ENCODE measurements around the gene TRAIP.

Gene TRAIP

DNA sequence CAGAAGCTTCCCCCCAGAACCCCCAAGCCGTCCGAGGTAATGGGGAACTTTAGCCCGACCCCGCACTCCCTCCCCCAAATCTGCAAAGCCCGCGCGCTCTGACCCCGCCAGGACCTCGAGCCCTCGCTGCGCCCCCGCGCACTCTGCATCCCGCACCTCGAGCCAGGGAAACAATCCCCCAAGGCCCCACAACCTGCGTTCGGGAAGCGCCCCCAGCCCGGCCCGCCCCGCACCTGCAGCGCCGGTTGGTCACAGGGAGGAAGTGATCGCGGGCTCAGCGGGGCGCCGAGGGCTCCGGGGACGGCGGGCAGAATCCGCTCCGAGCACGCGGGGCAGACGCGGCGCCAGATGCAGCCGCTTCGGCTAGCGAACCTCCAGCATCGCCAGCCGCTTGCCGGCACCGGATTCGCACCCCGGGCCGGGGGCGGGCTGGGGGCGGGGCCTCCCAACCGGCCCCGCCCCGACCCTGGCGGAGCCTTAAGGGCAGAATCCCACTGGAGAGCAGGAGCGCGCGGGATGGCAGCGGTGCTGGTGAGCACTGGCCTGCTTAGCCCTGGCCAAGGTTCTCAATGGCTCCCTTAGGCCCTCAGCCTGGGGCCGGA lies 13.3 kb upstream of the TRAIP start, which contains the start of gene CAMKV:
CAMKV (minus strand) TSS at position 382 of the 602 bp plus-strand sequence. CDS start 7,518 bp downstream, outside the sequence.
- Histone ChIP-seq H3K9ac (ENCODE audit: low read length) (no peak within 1 kb of the TSS), H3K4me3 (ENCODE audit: low read length) (no peak within 1 kb of the TSS), H3K36me3 (ENCODE audit: control insufficient read depth, insufficient read depth, low read length) (no peaks in the 10 kb centered on the region), H3K27me3 (ENCODE audit: control insufficient read depth, insufficient read depth, low read length) (peaks cover 51% of the 10 kb centered on the region), H3K4me1 (ENCODE audit: control insufficient read depth, insufficient read depth, low read length) (peaks cover 23% of the 10 kb centered on the region), H3K9me3 (ENCODE audit: control insufficient read depth, low read length) (no peaks in the 10 kb centered on the region)

DNA sequence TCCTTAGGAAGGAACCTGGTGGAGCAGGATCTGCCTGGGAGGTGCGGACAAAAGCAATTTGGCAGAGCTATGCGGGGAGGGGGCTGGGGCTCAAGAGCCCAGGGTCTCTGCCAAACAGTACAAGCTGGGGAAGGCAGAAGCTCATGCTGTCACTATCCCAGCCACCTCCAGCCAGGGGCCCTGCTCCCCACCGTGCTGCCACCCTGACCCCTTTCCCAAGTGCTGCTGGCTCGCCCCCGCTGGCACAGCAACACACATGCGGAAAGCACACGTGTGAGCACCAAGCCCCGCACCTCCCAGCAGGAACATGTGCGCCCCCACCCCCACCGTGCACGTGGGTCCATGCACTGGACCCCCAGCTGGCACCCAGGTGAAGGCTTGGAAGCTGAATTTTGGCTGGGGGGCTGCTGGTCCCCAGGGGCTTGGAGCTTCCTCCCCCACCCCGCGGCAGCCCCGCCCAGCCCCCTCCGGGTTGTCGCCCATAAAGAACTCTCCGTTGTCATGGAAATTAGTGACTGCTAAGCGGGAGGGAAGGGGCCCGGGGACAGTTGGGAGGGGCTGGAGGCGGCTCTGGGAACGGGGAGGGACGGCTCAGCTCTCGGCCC lies 12.6 kb upstream of the TRAIP start:
- Histone ChIP-seq H3K36me3 (ENCODE audit: control insufficient read depth, insufficient read depth, low read length) (no peaks in the 10 kb centered on the region), H3K4me3 (ENCODE audit: low read length) (no peak overlapping the region), H3K27me3 (ENCODE audit: control insufficient read depth, insufficient read depth, low read length) (peaks cover 57% of the 10 kb centered on the region), H3K4me1 (ENCODE audit: control insufficient read depth, insufficient read depth, low read length) (peaks cover 16% of the 10 kb centered on the region), H3K9me3 (ENCODE audit: control insufficient read depth, low read length) (no peaks in the 10 kb centered on the region), H3K9ac (ENCODE audit: low read length) (no peak overlapping the region)

DNA sequence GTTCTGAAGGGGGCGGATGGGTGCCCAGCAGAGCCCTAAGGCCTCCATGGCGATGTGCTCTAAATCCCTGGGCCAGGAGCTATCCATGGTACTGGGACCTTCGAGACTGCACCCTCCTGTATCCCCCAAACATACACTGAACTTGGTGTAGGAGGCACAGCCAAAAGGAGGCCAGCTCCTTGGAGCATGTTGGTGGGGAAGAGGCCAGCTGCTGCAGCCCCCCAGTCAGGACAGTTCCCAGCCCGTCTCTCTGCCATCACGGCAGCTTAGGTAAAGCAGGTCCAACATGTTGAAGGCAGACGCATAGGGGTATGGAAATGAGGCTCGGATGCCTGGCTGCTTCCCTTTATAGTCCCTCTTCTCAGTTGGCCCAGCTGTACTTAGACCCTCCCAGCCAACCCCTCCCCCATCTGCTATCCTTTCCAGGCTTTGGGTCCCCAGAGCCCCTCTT lies 11.5 kb upstream of the TRAIP start:
- Histone ChIP-seq H3K4me1 (ENCODE audit: control insufficient read depth, insufficient read depth, low read length) (peaks cover 6% of the 10 kb centered on the region), H3K4me3 (ENCODE audit: low read length) (no peak overlapping the region), H3K36me3 (ENCODE audit: control insufficient read depth, insufficient read depth, low read length) (no peaks in the 10 kb centered on the region), H3K27me3 (ENCODE audit: control insufficient read depth, insufficient read depth, low read length) (peaks cover 60% of the 10 kb centered on the region), H3K9ac (ENCODE audit: low read length) (no peak overlapping the region), H3K9me3 (ENCODE audit: control insufficient read depth, low read length) (no peaks in the 10 kb centered on the region)

DNA sequence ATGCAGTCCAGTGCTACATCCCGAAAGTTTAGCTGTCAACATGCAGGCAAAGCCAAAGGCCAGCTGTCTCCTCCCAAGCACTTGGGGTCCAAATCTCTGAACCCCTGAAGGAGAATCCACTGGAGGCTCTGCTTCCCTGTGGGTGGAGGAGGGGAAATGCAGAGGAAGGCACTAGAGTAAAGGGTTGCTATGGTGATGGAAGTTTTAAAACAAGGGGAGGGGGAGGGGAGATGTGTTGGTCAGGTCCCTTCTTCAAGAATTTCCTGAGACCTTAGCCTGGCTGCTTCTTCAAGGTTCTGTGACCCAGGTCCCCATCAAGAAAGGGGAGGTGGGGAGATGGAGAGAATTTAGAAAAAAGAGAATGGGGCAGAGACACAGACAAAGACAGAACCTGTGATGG lies 11.0 kb upstream of the TRAIP start:
- Histone ChIP-seq H3K9me3 (ENCODE audit: control insufficient read depth, low read length) (no peaks in the 10 kb centered on the region), H3K36me3 (ENCODE audit: control insufficient read depth, insufficient read depth, low read length) (no peaks in the 10 kb centered on the region), H3K27me3 (ENCODE audit: control insufficient read depth, insufficient read depth, low read length) (peaks cover 65% of the 10 kb centered on the region), H3K9ac (ENCODE audit: low read length) (no peak overlapping the region), H3K4me3 (ENCODE audit: low read length) (no peak overlapping the region), H3K4me1 (ENCODE audit: control insufficient read depth, insufficient read depth, low read length) (peaks cover under 1% of the 10 kb centered on the region)

DNA sequence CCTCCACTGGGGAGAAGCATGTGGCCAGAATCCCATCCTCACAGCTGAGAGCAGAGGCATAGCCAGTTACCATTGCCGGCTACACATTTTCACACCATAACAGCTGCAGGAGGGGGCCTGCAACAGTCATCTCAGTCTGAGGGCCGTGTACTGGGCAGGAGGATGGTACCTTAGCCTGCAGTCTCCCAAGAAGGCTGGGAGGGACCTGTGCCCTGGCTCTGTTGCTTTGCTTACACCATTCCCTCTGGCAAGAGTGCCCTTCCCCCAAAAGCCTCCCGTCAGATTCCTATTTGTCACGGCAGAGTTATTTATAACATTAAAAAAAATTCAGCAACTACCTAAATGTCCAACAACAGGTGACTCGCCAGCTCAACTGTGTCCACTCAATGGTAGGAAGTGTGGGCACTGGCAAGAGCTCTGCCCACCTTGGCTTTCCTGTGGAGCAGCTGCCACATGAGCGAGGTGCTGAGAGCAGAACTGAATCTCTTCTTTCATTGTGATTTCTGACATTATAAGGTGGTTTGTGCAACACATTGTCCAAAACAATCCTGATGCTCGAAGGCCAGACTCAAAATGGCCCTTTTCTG lies 8.9 kb upstream of the TRAIP start:
- Histone ChIP-seq H3K4me3 (ENCODE audit: low read length) (no peak overlapping the region), H3K4me1 (ENCODE audit: control insufficient read depth, insufficient read depth, low read length) (no peaks in the 10 kb centered on the region), H3K27me3 (ENCODE audit: control insufficient read depth, insufficient read depth, low read length) (peaks cover 58% of the 10 kb centered on the region), H3K9me3 (ENCODE audit: control insufficient read depth, low read length) (no peaks in the 10 kb centered on the region), H3K36me3 (ENCODE audit: control insufficient read depth, insufficient read depth, low read length) (no peaks in the 10 kb centered on the region), H3K9ac (ENCODE audit: low read length) (no peak overlapping the region)

DNA sequence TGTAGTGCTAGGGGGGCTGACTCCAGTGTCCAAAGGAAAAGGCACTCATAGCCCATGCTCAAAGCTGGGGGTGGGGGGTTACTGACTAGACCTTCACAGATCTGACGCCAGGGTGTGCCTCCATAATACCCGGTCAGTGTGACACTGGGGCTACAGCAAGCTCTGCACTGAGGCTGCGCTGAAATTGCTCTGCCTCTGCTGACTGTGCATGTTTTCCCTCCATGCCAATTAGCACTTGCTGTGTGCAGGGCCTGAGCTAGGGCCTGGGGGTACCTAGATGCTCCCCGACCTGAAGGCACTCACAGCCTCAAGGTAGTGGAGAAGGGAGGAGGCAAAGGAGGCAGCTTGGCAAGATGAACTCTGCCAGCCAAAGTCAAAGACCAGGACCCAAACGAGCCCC lies 8.1 kb upstream of the TRAIP start:
- no peaks in the 10 kb centered on the region for H3K36me3 ChIP-seq (ENCODE audit: control insufficient read depth, insufficient read depth, low read length)
- peaks cover 50% of the 10 kb centered on the region for H3K27me3 ChIP-seq (ENCODE audit: control insufficient read depth, insufficient read depth, low read length)
- no peak overlapping the region for H3K9ac ChIP-seq (ENCODE audit: low read length)
- H3K9me3 ChIP-seq (ENCODE audit: control insufficient read depth, low read length) = no peaks in the 10 kb centered on the region
- no peak overlapping the region for H3K4me3 ChIP-seq (ENCODE audit: low read length)
- no peaks in the 10 kb centered on the region for H3K4me1 ChIP-seq (ENCODE audit: control insufficient read depth, insufficient read depth, low read length)

DNA sequence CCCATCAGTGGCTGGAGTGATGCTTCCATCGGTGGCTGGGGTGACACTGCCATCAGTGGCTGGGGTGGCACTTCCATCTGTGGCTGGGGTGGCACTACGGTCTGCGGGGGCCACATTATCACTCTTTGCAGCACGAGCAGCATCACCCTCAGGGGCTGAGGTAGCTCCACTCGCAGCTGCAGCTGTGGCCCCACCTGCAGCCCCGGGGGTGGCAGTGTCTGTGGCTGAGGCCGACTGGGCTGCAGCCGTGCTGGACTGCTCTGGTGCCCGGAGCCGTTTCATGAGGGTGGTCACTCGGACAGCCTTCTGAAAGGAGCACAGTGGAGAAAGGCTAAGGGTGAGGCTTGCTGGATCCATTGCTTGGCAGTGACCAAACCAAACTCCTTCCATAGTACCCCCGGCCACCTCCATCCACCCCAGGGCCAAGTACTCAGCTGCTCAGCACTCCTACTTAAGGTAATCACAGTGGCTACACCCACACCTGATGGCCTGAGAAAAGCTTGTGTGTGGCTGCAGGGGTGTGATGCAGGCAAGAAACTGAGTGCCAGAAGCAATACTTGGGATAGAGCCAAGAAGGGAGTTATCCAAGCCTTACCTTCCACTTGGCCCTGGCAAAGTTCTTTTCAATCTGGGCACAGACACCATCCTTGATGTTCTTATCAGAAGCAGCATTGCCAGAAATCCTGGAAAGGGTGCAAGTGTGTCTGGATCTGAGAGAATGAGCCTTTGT lies 3.4 kb upstream of the TRAIP start:
- Histone ChIP-seq H3K4me3 (ENCODE audit: low read length) (no peak overlapping the region), H3K27me3 (ENCODE audit: control insufficient read depth, insufficient read depth, low read length) (peaks cover 17% of the 10 kb centered on the region), H3K9ac (ENCODE audit: low read length) (no peak overlapping the region), H3K36me3 (ENCODE audit: control insufficient read depth, insufficient read depth, low read length) (no peaks in the 10 kb centered on the region), H3K4me1 (ENCODE audit: control insufficient read depth, insufficient read depth, low read length) (peaks cover 13% of the 10 kb centered on the region), H3K9me3 (ENCODE audit: control insufficient read depth, low read length) (no peaks in the 10 kb centered on the region)

DNA sequence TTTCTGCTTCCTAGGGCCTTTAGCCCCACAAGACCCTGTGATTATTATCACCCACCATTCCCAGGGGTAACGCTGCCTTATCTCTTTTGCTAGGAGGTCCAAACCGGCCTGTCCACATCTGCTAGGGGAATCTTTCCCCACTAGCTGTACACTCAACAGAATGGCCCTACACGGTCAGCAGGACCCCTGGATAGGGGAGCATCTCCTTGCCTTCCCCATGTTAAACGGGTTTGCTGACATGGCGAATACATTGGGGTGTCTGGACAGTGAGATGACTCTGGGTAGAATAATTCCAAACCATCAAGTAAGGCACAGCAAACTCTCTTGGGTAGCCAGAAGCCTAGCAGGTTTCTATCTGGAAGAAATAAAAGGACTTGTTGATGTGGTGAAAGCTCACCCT lies 702 bp downstream of the TRAIP start:
- Histone ChIP-seq H3K4me3 (ENCODE audit: low read length) (peak overlapping the region; percentile 61), H3K9me3 (ENCODE audit: control insufficient read depth, low read length) (no peaks in the 10 kb centered on the region), H3K9ac (ENCODE audit: low read length) (no peak overlapping the region), H3K4me1 (ENCODE audit: control insufficient read depth, insufficient read depth, low read length) (peaks cover 13% of the 10 kb centered on the region), H3K27me3 (ENCODE audit: control insufficient read depth, insufficient read depth, low read length) (no peaks in the 10 kb centered on the region), H3K36me3 (ENCODE audit: control insufficient read depth, insufficient read depth, low read length) (no peaks in the 10 kb centered on the region)

DNA sequence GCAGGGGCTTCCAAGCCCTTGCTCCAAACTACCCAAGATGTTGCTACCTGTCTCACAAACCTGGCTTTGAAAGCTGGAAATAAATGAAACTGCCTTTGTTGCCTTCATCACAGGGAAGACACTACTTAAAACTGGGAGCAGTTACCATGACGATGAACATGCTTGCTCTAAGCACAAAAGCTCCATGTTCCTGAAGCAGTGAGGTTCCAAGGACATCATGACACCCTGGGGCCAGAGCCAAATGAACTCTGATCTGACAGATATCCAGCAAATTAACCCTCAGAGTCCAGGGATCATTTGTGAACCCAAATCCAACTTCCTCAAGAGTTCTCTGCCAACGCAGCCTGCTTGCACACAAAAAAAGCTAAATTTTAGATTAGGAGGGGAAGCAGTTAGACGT lies 10.7 kb downstream of the TRAIP start:
- H3K27me3 ChIP-seq (ENCODE audit: control insufficient read depth, insufficient read depth, low read length) = no peaks in the 10 kb centered on the region
- H3K4me1 ChIP-seq (ENCODE audit: control insufficient read depth, insufficient read depth, low read length) = no peaks in the 10 kb centered on the region
- no peak overlapping the region for H3K9ac ChIP-seq (ENCODE audit: low read length)
- H3K9me3 ChIP-seq (ENCODE audit: control insufficient read depth, low read length) = no peaks in the 10 kb centered on the region
- no peak overlapping the region for H3K4me3 ChIP-seq (ENCODE audit: low read length)
- H3K36me3 ChIP-seq (ENCODE audit: control insufficient read depth, insufficient read depth, low read length) = no peaks in the 10 kb centered on the region

DNA sequence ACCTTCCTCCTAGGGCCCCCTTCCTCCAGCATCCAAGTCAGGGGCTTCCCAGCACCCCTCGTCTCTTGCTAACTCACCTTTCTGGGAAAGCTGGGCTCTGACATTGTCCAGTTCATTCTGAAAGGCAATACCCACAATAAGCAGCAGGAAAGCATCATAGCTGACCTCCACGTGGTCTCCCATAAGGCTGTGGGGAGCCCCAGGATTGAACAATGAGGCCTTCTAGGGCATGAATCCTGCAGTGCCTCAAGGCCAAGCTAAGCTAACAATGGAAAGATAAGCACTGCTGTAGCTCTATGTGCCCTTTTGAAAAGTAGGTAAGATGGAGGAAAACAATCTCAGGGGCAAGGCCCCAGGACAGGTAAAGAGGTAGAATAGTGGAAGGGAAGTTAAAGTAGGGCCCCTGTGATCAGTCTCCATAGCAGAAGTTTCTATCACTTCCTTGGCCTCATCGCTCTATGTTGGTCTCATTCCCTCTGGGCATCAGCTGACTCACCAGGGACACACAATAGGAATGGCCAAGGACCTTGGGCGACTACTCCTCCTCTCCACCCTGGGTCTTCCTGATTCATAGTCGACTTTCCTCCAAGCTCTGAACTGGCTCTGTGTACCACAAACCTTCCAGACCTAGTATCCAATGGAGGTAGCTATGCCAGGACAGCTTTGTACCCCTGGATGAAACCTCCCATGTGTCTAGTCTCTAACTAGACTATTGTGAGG lies 11.7 kb downstream of the TRAIP start:
- no peaks in the 10 kb centered on the region for H3K27me3 ChIP-seq (ENCODE audit: control insufficient read depth, insufficient read depth, low read length)
- no peaks in the 10 kb centered on the region for H3K9me3 ChIP-seq (ENCODE audit: control insufficient read depth, low read length)
- no peak overlapping the region for H3K9ac ChIP-seq (ENCODE audit: low read length)
- H3K4me3 ChIP-seq (ENCODE audit: low read length) = no peak overlapping the region
- H3K4me1 ChIP-seq (ENCODE audit: control insufficient read depth, insufficient read depth, low read length) = no peaks in the 10 kb centered on the region
- no peaks in the 10 kb centered on the region for H3K36me3 ChIP-seq (ENCODE audit: control insufficient read depth, insufficient read depth, low read length)

DNA sequence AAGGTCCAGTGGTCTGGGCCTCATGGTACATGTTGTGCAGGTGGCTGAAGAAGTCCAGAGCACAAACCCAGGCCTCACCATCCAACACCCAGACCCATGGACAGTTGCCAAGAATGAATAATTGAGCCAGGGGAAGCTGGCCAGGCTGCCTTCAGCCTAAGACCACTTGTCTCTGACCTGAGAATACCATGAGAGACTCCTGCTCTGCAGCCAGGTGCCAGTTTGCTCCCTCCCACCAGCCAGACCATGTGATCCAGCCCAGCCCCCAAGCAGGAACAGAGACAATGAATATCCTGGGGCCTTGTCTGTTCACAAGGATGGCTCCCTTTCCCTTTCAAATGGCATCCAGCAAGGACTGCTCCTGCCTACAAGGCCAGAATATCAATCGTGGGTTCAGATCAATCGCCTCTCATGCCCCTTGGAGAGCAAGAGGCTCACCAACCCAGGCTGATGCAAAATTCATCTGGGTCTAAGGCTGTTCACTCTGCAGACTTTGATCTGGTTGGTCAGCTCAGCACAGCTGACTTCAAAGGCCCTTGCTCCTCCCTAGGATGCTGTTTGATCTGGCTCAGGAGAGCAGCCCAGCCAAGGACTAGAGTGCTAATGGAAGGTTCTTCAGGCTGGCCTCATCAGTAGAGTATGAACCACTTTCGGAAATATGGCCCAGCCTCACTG lies 13.4 kb downstream of the TRAIP start:
- Histone ChIP-seq H3K9ac (ENCODE audit: low read length) (no peak overlapping the region), H3K27me3 (ENCODE audit: control insufficient read depth, insufficient read depth, low read length) (no peaks in the 10 kb centered on the region), H3K36me3 (ENCODE audit: control insufficient read depth, insufficient read depth, low read length) (no peaks in the 10 kb centered on the region), H3K9me3 (ENCODE audit: control insufficient read depth, low read length) (no peaks in the 10 kb centered on the region), H3K4me3 (ENCODE audit: low read length) (no peak overlapping the region), H3K4me1 (ENCODE audit: control insufficient read depth, insufficient read depth, low read length) (peaks cover 6% of the 10 kb centered on the region)
